Measurements from ENCODE around the gene TEX35.
"Not testable (repeated sequence)": the region's sequence is repeated elsewhere in the genome, so short reads cannot be mapped to it uniquely, and the experiment has no call there.

TEX35 gene

GRCh38 chr1:178498896-178499675, 13.8 kb upstream of the TEX35 start:
- no peak for TF ChIP-seq CTCF (IDR thresholded peaks at IDR 0.05; ENCODE audit: low read depth, low read length)

DNA sequence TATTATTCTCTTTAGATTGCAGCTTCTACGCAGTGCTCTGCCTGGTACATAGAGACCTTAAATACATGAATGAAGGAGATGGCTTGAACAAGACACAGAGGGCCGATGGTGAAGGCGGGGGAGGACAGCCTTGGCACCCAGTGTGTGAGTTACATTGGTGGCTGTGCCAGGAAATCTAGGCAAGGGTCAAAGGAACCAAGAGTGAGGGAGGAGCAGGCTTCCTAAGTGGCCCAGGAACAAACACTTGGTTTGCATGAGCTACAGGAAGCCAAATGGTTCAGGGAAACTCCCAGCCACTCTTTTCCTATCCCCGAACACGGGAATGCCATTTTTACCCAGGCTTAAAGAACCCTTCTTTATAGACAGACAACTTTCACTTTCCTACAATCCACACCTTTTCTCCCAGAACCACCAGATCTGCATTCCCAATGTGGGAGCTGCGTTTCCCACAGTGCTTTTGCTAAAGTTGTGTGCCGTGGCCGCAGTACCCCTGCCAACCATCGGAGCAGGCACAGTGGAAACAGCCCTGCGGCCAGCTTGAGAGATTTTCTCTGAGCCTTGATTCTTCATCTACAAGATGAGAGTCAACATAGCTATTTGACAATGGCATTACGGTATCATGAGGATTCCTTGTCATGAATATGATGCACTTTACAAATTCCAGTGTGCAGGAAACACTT, 12.7 kb upstream of the TEX35 start:
- TF ChIP-seq CTCF (IDR thresholded peaks at IDR 0.05; ENCODE audit: low read depth, low read length): no peak
- no peak for DNase-seq (ENCODE audit: extremely low read depth, low read depth)

More at GRCh38 chr1:178498896-178499675, 13.8 kb upstream of the TEX35 start:
- no peak for DNase-seq (ENCODE audit: extremely low read depth, low read depth)

GRCh38 chr1:178500936-178501554, 11.9 kb upstream of the TEX35 start:
- DNase-seq (ENCODE audit: extremely low read depth, low read depth): no peak
- no peak for TF ChIP-seq CTCF (IDR thresholded peaks at IDR 0.05; ENCODE audit: low read depth, low read length)

GRCh38 chr1:178501705-178502329, 11.1 kb upstream of the TEX35 start:
- DNase-seq (ENCODE audit: extremely low read depth, low read depth): peak; percentile 15
- peak; percentile 93 for TF ChIP-seq CTCF (IDR thresholded peaks at IDR 0.05; ENCODE audit: low read depth, low read length)

DNA sequence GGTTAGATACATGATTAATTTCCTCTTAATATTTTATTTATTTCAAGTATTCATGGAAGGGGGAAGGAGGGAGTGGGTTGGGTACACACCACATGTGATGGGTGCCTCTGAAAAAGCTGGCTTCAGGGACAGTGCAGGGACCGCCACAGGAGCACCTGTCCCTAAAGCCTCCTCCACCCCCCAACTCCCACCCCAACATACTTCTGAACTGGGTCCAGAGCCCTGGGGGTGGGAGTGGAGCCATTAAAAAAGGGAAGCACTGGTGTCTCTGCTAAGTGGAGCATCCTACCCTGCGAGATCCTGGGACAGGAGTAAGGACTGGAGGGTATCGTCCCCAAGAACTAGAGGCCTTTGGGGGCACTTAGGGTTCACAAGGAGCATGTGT, 10.6 kb upstream of the TEX35 start:
- DNase-seq (ENCODE audit: extremely low read depth, low read depth): no peak
- TF ChIP-seq CTCF (IDR thresholded peaks at IDR 0.05; ENCODE audit: low read depth, low read length): no peak

GRCh38 chr1:178502856-178503255, 10.1 kb upstream of the TEX35 start:
- DNase-seq (ENCODE audit: extremely low read depth, low read depth): no peak
- TF ChIP-seq CTCF (IDR thresholded peaks at IDR 0.05; ENCODE audit: low read depth, low read length): no peak

DNA sequence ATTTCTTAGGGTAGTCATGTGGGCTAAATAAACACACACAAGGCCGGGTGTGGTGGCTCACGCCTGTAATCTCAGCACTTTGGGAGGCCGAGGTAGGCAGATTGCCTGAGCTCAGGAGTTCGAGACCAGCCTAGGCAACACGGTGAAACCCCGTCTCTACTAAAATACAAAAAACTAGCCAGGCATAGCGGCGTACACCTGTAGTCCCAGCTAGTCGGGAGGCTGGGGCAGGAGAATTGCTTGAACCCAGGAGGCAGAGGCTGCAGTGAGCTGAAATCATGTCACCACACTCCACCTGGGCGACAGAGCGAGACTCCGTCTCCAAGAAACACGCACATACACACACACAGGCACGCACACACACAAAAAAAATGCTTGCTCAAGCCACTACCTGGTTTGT, 9.6 kb upstream of the TEX35 start:
- not testable (repeated sequence) for DNase-seq (ENCODE audit: extremely low read depth, low read depth)

Data from AG09319 (cell line).